Sigmoid colon (tissue), 4 donors: ENCODE results near the gene ADIPOR1.
"Not testable (repeated sequence)": the region's sequence is repeated elsewhere in the genome, so short reads cannot be mapped to it uniquely, and the experiment has no call there.

Source experiments
- CTCF ChIP-seq, 4 experiments: fragments of 450-650 bp in 3 of 4; fragments of 200-600 bp in 1 of 4; IDR thresholded peaks; one replicate each; pipeline ENCODE4 v1.5.1; 2016 to 2019; ENCODE audit warnings: antibody characterized with exemption in 4 of 4, mild to moderate bottlenecking in 3 of 4, moderate library complexity in 2 of 4
- EP300 ChIP-seq, 4 donors: sonication (generic); formaldehyde crosslinking; IDR thresholded peaks; one replicate each; pipeline ENCODE4 v1.6.1; 2017; ENCODE audit warnings: antibody characterized with exemption in 4 of 4

DNA sequence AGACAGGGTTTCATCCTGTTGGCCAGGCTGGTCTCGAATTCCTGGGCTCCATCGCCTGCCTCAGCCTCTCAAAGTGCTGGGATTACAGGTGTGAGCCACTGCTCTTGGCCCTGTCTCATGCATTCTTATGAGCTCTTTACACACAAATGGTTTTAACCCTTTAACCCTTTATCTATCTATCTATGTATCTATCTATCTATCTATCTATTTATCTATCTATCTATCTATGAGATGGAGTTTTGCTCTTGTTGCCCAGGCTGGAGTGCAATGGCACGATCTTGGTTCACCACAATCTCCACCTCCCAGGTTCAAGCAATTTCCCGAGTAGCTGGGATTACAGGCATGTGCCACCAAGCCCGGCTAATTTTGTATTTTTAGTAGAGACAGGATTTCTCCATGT is 54.3 kb downstream of the ADIPOR1 start:
- not testable (repeated sequence) for TF ChIP-seq EP300, CTCF (IDR thresholded peaks at IDR 0.05)
